GM12891 (cell line): ENCODE measurements around the gene PF4V1.

Experiments
- DNase-seq: peaks from one replicate; pipeline ENCODE4 v3.0.0; 2011; ENCODE audit warnings: low spot score; ENCODE audit not compliant: insufficient read length
- FAIRE-seq: peaks from 2 replicates; lab custom pipeline; 2011; peaks lifted over from hg19 to GRCh38; lab: Jason Lieb, UNC
- PAX5 ChIP-seq: IDR thresholded peaks from 2 replicates; pipeline ENCODE4 v1.6.1; 2011; ENCODE audit warnings: low read length, moderate library complexity, mild to moderate bottlenecking; ENCODE audit not compliant: insufficient read depth, severe bottlenecking
- POLR2A ChIP-seq: IDR thresholded peaks from 2 replicates; pipeline ENCODE4 v1.6.1; 2011; ENCODE audit warnings: low read depth, low read length, control low read depth
- POLR2AphosphoS5 ChIP-seq: IDR thresholded peaks from 2 replicates; pipeline ENCODE4 v1.6.1; 2011; ENCODE audit warnings: low read depth, low read length, control low read depth
- POU2F2 ChIP-seq: IDR thresholded peaks from 2 replicates; pipeline ENCODE4 v1.6.1; 2011; ENCODE audit warnings: low read depth, mild to moderate bottlenecking, control low read depth, low read length, moderate library complexity
- SPI1 ChIP-seq: IDR thresholded peaks from 2 replicates; pipeline ENCODE4 v1.6.1; 2011; ENCODE audit warnings: low read depth, low read length, control low read depth
- TAF1 ChIP-seq: IDR thresholded peaks from 2 replicates; pipeline ENCODE4 v1.6.1; 2011; ENCODE audit warnings: low read depth, low read length, control low read depth

The PF4V1 gene

DNA sequence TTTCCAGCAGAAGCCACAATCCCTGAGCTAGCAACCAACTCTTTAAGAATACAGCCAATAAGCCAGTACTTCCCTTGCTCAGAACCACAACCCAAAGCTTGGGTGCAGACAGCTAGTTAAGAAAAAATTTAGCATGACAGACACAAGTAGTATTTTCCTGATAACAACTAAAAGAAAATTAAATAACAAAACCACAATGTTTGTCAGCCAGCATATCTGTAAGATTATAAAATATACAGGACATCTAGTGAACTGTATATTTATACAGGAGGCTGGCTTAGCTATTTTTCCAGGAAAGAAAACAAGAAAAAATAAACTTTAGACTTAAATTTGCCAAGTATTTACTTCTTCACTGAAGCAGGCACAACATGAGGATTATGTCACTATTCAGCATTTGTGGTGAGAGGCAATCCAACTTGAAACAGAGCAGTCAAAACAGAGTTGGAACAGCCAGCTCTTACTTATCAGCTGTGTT is 6.6 kb downstream of the PF4V1 start:
- no peak for DNase-seq
- FAIRE-seq: no peak
- TF ChIP-seq POLR2A (no peak), TAF1 (no peak), PAX5 (no peak), SPI1 (no peak), POLR2AphosphoS5 (no peak), POU2F2 (no peak)

DNA sequence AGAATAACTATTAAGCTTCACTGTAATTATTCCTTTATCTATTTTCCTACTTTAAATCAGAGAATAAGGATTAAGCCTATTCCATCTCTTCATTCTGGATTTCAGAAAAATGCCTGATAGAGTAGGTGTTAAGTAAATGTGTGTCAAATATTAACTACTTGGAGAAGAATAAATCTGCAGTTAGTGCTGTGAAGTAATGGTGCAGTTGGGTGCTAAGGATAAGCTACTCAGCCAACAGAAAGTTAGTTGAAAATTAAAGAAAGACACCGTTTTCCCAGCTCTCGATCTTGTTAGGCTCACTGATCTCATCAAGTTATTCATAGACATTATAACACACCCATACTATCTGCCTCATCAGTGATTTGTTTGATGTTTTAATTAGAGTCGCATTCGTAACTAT is 7.1 kb downstream of the PF4V1 start:
- DNase-seq (no peak), FAIRE-seq (no peak)
- TF ChIP-seq TAF1: no peak
- TF ChIP-seq SPI1: no peak
- no peak for TF ChIP-seq POLR2A
- TF ChIP-seq POLR2AphosphoS5: no peak

- no peak for DNase-seq
- FAIRE-seq: no peak
These were observed 7.8 kb downstream of the PF4V1 start for GRCh38 chr4:73860917-73861316.

GRCh38 chr4:73862322-73862721 is 9.2 kb downstream of the PF4V1 start:
- FAIRE-seq (no peak), DNase-seq (no peak)
- TF ChIP-seq SPI1 (no peak), POLR2A (no peak), POU2F2 (no peak), POLR2AphosphoS5 (no peak), PAX5 (no peak), TAF1 (no peak)

More at GRCh38 chr4:73860917-73861316, 7.8 kb downstream of the PF4V1 start:
- TF ChIP-seq SPI1 (no peak), POU2F2 (no peak), POLR2A (no peak), POLR2AphosphoS5 (no peak), TAF1 (no peak), PAX5 (no peak)

GRCh38 chr4:73864365-73864764 is 11.3 kb downstream of the PF4V1 start:
- FAIRE-seq (no peak), DNase-seq (no peak)
- TF ChIP-seq PAX5: no peak
- no peak for TF ChIP-seq TAF1
- no peak for TF ChIP-seq POLR2AphosphoS5
- TF ChIP-seq POLR2A: no peak

GRCh38 chr4:73864961-73865360 is 11.9 kb downstream of the PF4V1 start:
- DNase-seq (no peak), FAIRE-seq (no peak)
- TF ChIP-seq TAF1 (no peak), POLR2AphosphoS5 (no peak), SPI1 (no peak), POLR2A (no peak), PAX5 (no peak), POU2F2 (no peak)

DNA sequence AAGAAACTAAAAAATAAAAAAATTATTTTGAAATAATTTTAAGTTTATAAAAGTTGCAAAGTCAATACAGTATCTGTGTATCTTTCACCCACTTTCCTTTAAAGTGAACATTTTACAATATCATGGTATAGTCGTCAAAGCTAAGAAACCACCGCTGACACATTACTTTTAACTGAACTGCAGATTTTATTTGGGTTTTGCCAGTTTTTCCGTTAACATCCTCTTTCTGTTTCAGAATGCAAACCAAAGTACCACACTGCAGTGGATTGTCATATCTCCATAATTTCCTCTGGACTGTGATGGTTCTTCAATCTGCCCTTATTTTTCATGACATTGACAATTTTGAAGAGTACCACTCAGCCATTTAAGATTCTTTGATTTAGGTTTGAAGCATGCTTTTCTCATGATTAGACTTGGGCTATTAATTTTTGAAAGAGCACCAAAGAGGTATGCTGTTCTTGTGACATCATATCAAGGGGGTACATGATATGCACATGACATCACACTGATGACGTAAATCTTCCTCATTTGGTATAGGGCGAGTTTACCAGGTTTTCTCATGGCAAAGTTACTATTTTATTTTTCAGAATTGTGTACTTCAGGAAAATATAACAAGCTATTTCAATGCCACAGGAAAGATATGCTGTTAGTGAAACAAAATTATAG is 12.5 kb downstream of the PF4V1 start:
- TF ChIP-seq POU2F2 (no peak), POLR2AphosphoS5 (no peak), PAX5 (no peak), POLR2A (no peak), TAF1 (no peak), SPI1 (no peak)
- FAIRE-seq (no peak), DNase-seq (no peak)

DNA sequence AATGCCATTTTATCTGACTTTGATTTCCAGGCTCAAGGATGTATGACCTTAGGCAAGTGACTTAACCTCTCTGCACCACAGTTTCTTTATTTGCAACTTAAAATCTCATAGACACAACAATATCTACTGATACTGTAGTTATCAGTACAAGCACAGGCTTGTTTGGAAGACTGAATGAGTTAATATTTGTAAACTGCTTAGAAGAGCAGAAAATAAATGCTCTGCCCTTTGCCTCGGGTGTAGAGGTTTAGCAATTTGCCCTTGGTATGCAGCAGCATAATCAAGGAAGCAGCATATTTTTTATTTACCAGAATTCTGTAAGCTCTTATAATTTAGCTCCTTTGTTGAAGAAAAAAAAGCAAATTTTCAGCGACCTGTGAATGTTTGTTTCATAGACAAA is 13.2 kb downstream of the PF4V1 start:
- no peak for FAIRE-seq
- TF ChIP-seq PAX5 (no peak), SPI1 (no peak), TAF1 (no peak), POLR2AphosphoS5 (no peak), POLR2A (no peak), POU2F2 (no peak)

DNA sequence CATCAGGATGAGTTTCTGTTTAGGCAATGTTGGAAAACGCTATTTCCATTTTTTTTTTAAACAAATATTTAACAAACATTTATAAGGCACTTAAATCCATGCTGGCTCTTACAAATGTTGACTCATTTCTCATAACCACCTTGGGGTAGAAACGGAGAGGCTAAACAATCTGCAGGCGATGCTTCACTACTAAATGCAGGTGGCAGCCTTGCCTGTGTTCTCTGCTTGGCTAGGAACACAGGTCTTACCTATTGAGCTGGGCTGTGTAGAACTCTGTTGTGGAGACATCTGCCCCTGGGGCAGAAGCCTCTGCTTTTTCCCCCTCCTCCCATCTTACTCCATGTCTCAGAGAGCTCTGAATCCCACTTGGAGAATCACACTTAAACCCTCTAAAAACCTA is 14.7 kb downstream of the PF4V1 start:
- FAIRE-seq: no peak
- no peak for TF ChIP-seq POU2F2
- no peak for TF ChIP-seq PAX5
- no peak for TF ChIP-seq POLR2A
- TF ChIP-seq TAF1: no peak
- TF ChIP-seq SPI1: no peak
- TF ChIP-seq POLR2AphosphoS5: no peak
- DNase-seq: no peak

More for the DNA sequence above, 13.2 kb downstream of the PF4V1 start:
- DNase-seq: no peak

DNA sequence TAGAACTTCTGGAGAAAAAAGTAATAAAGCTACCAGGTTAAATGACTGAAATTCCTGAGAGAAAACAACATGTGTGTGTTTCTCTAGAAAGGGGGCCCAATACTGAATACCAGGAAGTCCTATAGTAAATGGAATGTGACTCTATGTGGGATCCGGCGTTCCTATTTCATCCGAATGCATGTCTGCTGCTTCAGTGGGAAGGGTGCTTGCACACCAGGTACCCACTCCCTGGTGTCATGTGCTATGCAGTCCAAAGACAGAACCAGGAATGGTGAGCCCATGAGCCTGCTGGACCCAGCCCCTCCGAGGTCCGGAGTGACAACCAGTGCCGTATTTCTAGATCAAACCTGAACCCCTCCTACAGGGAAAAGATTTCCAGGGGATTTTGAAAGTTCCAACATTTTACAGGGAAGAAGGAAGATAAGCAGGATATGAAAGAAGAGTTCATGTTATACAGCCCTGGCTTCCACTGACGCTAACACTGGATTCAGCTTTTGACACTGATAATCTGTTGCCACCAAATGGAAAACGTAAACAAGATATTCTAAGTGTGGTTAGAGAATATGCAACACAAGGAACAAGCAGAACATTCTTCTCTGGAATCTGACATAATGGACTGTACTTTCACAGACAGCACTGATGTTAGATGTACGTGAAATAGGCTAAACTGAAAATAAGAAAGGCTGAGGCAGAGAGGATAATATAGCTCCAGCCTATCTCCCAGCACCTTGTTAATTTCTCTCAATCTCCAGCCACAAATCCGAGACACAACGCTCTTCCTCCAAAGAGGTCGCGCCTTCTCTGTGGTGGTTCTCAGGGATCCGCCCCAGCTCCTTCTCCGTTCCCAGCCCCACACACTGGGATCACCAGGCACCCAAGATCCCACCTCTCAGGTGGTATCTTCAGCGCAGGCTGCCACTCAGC is 15.4 kb downstream of the PF4V1 start:
- DNase-seq (no peak), FAIRE-seq (no peak)
- no peak for TF ChIP-seq SPI1
- no peak for TF ChIP-seq POU2F2
- no peak for TF ChIP-seq POLR2A
- no peak for TF ChIP-seq PAX5
- no peak for TF ChIP-seq TAF1
- TF ChIP-seq POLR2AphosphoS5: no peak
